ENCODE data around the gene GUCY1A1.

Gene GUCY1A1

GRCh38 chr4:155667568-155668511 is 1.2 kb downstream of the GUCY1A1 start (continued):
- no peak for TF ChIP-seq ZNF518A (tag by site-specific recombination; conservative IDR thresholded peaks at IDR 0.05; ENCODE audit: low read depth)

- CTCF ChIA-PET, result no interaction called here
- Histone ChIP-seq H3K27ac (ENCODE audit: extremely low read depth, low read depth, low read length) (no peak overlapping the region), H3K4me1 (ENCODE audit: control insufficient read depth, insufficient read depth, low read length) (peaks cover 11% of the 10 kb centered on the region; the same call in 1 of the 2 replicates), H3K36me3 (ENCODE audit: control insufficient read depth in 2 of 2, insufficient read depth in 1 of 2, low read length in 2 of 2) (no peaks in the 10 kb centered on the region), H3K9me3 (ENCODE audit: control insufficient read depth, insufficient read depth, low read depth, low read length) (no peaks in the 10 kb centered on the region), H3K4me3 (ENCODE audit: low read depth, low read length) (no peak overlapping the region)
- POLR2A ChIA-PET, result no interaction called here
- TF ChIP-seq ZNF335 (tag by site-specific recombination; conservative IDR thresholded peaks at IDR 0.05), result peak; percentile 18; the same call in 1 of the 2 replicates
- TF ChIP-seq BCL6B (tag by site-specific recombination; IDR thresholded peaks at IDR 0.05), result no peak
These were observed 2.1 kb downstream of the GUCY1A1 start for GRCh38 chr4:155668707-155669220.

- POLR2A ChIA-PET, result no interaction called here
- no peak overlapping the region for H3K27ac ChIP-seq (ENCODE audit: extremely low read depth, low read depth, low read length)
- no peak overlapping the region for H3K4me3 ChIP-seq (ENCODE audit: low read depth, low read length)
- TF ChIP-seq PRDM6 (tag by site-specific recombination; IDR thresholded peaks at IDR 0.05) (peak; percentile 28; the same call in 1 of the 2 replicates), ZFP69B (tag by site-specific recombination; IDR thresholded peaks at IDR 0.05) (no peak), FEZF1 (tag by site-specific recombination; IDR thresholded peaks at IDR 0.05) (peak; percentile 20; the same call in 1 of the 2 replicates), TCF7L2 (IDR thresholded peaks at IDR 0.05; ENCODE audit: borderline replicate concordance, low read depth, low read length) (peak; percentile 82), ZNF843 (tag by site-specific recombination; IDR thresholded peaks at IDR 0.05) (peak; percentile 52)
- H3K36me3 ChIP-seq (ENCODE audit: control insufficient read depth in 2 of 2, insufficient read depth in 1 of 2, low read length in 2 of 2), result no peaks in the 10 kb centered on the region
- H3K4me1 ChIP-seq (ENCODE audit: control insufficient read depth, insufficient read depth, low read length), result peaks cover 20% of the 10 kb centered on the region; the same call in 1 of the 2 replicates
- CTCF ChIA-PET, result no interaction called here
- H3K9me3 ChIP-seq (ENCODE audit: control insufficient read depth, insufficient read depth, low read depth, low read length), result no peaks in the 10 kb centered on the region
These were observed 5.7 kb downstream of the GUCY1A1 start for GRCh38 chr4:155672342-155672741.

- Histone ChIP-seq H3K36me3 (ENCODE audit: control insufficient read depth in 2 of 2, insufficient read depth in 1 of 2, low read length in 2 of 2) (no peaks in the 10 kb centered on the region), H3K27ac (ENCODE audit: extremely low read depth, low read depth, low read length) (no peak overlapping the region; the same call in 1 of the 2 replicates), H3K4me1 (ENCODE audit: control insufficient read depth, insufficient read depth, low read length) (peaks cover 20% of the 10 kb centered on the region; the same call in 1 of the 2 replicates), H3K4me3 (ENCODE audit: low read depth, low read length) (no peak overlapping the region), H3K9me3 (ENCODE audit: control insufficient read depth, insufficient read depth, low read depth, low read length) (no peaks in the 10 kb centered on the region)
- POLR2A ChIA-PET, result no interaction called here
- no peak for TF ChIP-seq ZNF133 (tag by site-specific recombination; IDR thresholded peaks at IDR 0.05)
- TF ChIP-seq EGR2 (tag by site-specific recombination; IDR thresholded peaks at IDR 0.05; ENCODE audit: low read depth), result 0 out of 2 replicates have a peak, but pooled peaks have one; percentile 38
- TF ChIP-seq ZFP69B (tag by site-specific recombination; IDR thresholded peaks at IDR 0.05), result 0 out of 2 replicates have a peak, but pooled peaks have one; percentile 83
- no peak for TF ChIP-seq OSR2 (tag by site-specific recombination; IDR thresholded peaks at IDR 0.05)
- TF ChIP-seq, protein P1, sequence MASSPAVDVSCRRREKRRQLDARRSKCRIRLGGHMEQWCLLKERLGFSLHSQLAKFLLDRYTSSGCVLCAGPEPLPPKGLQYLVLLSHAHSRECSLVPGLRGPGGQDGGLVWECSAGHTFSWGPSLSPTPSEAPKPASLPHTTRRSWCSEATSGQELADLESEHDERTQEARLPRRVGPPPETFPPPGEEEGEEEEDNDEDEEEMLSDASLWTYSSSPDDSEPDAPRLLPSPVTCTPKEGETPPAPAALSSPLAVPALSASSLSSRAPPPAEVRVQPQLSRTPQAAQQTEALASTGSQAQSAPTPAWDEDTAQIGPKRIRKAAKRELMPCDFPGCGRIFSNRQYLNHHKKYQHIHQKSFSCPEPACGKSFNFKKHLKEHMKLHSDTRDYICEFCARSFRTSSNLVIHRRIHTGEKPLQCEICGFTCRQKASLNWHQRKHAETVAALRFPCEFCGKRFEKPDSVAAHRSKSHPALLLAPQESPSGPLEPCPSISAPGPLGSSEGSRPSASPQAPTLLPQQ (tag by site-specific recombination; IDR thresholded peaks at IDR 0.05), result peak; percentile 76
- TF ChIP-seq, protein P2, sequence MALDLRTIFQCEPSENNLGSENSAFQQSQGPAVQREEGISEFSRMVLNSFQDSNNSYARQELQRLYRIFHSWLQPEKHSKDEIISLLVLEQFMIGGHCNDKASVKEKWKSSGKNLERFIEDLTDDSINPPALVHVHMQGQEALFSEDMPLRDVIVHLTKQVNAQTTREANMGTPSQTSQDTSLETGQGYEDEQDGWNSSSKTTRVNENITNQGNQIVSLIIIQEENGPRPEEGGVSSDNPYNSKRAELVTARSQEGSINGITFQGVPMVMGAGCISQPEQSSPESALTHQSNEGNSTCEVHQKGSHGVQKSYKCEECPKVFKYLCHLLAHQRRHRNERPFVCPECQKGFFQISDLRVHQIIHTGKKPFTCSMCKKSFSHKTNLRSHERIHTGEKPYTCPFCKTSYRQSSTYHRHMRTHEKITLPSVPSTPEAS (tag by site-specific recombination; IDR thresholded peaks at IDR 0.05), result peak; percentile 58
- no peak for TF ChIP-seq ZNF777 (tag by site-specific recombination; IDR thresholded peaks at IDR 0.05; ENCODE audit: borderline replicate concordance)
- TF ChIP-seq ZFHX2 (tag by site-specific recombination; conservative IDR thresholded peaks at IDR 0.05), result peak; percentile 63
- CTCF ChIA-PET, result no interaction called here
These were observed 6.9 kb downstream of the GUCY1A1 start for GRCh38 chr4:155673453-155673979.

All from HEK293 (cell line).